Measurements from ENCODE around the gene AURKB. TPM values are rescaled to one million over a fixed set of nuclear protein-coding genes. Genes with fewer than 3 reads are reported as not detected.

The AURKB gene
- total and polyA plus RNA-seq, 2 of the 13 experiments (the other 11 are each of a cell fraction or from before 2014, with no cell fraction given): 29.5 to 75.3 TPM

GRCh38 chr17:8163978-8164814 is 46.2 kb downstream of the AURKB start (continued):
- TF ChIP-seq POLR2AphosphoS2 (IDR thresholded peaks at IDR 0.05; ENCODE audit: low read depth, low read length) (no peak), ZNF564 (CRISPR knock-in tag; IDR thresholded peaks at IDR 0.05) (no peak), ETV5 (CRISPR knock-in tag; IDR thresholded peaks at IDR 0.05; ENCODE audit: borderline replicate concordance) (peak; percentile 82; the same call in 1 of the 2 replicates), LBX2 (CRISPR knock-in tag; IDR thresholded peaks at IDR 0.05; ENCODE audit: borderline replicate concordance) (no peak), GRHL1 (CRISPR knock-in tag; conservative IDR thresholded peaks at IDR 0.05) (no peak), ZNF451 (CRISPR knock-in tag; IDR thresholded peaks at IDR 0.05) (no peak), ZBTB1 (CRISPR knock-in tag; IDR thresholded peaks at IDR 0.05; ENCODE audit: borderline replicate concordance) (no peak), YY1 (IDR thresholded peaks at IDR 0.05; ENCODE audit: insufficient read depth, insufficient replicate concordance, low read depth, low read length) (no peak), MLX (CRISPR knock-in tag; IDR thresholded peaks at IDR 0.05) (no peak), CSRNP1 (CRISPR knock-in tag; IDR thresholded peaks at IDR 0.05) (0 out of 2 replicates have a peak, but pooled peaks have one; percentile 24), HOXA3 (CRISPR knock-in tag; IDR thresholded peaks at IDR 0.05) (peak; percentile 46; the same call in 1 of the 2 replicates), ATF7 (IDR thresholded peaks at IDR 0.05) (no peak), ATF7 (CRISPR knock-in tag; IDR thresholded peaks at IDR 0.05) (no peak), RBFOX2 (IDR thresholded peaks at IDR 0.05; ENCODE audit: low read depth, low read length) (no peak), MTF2 (CRISPR knock-in tag; IDR thresholded peaks at IDR 0.05; ENCODE audit: borderline replicate concordance) (no peak), RORA (CRISPR knock-in tag; IDR thresholded peaks at IDR 0.05) (no peak), EED (CRISPR knock-in tag; IDR thresholded peaks at IDR 0.05) (no peak), ZNF282 (IDR thresholded peaks at IDR 0.05; ENCODE audit: partially characterized antibody) (no peak), ZNF513 (CRISPR knock-in tag; conservative IDR thresholded peaks at IDR 0.05) (no peak), ZNF17 (CRISPR knock-in tag; IDR thresholded peaks at IDR 0.05) (no peak)
- TF ChIP-seq, protein P1, sequence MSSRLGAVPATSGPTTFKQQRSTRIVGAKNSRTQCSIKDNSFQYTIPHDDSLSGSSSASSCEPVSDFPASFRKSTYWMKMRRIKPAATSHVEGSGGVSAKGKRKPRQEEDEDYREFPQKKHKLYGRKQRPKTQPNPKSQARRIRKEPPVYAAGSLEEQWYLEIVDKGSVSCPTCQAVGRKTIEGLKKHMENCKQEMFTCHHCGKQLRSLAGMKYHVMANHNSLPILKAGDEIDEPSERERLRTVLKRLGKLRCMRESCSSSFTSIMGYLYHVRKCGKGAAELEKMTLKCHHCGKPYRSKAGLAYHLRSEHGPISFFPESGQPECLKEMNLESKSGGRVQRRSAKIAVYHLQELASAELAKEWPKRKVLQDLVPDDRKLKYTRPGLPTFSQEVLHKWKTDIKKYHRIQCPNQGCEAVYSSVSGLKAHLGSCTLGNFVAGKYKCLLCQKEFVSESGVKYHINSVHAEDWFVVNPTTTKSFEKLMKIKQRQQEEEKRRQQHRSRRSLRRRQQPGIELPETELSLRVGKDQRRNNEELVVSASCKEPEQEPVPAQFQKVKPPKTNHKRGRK (CRISPR knock-in tag; IDR thresholded peaks at IDR 0.05): no peak
- TF ChIP-seq, protein P2, sequence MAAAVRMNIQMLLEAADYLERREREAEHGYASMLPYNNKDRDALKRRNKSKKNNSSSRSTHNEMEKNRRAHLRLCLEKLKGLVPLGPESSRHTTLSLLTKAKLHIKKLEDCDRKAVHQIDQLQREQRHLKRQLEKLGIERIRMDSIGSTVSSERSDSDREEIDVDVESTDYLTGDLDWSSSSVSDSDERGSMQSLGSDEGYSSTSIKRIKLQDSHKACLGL (CRISPR knock-in tag; IDR thresholded peaks at IDR 0.05): no peak

Data from HepG2 (cell line).